KOPT-K1 (cell line): ENCODE measurements around the gene PRKN.

Experiments used
- H3K27ac ChIP-seq: fragments of 200-600 bp; sonication (generic); 2 replicates; pipeline ENCODE4 v1.5.1; 2016; ENCODE audit warnings: antibody characterized with exemption, mild to moderate bottlenecking, low read depth, low read length; ENCODE audit not compliant: poor library complexity, severe bottlenecking
- H3K36me3 ChIP-seq: fragments of 200-600 bp; sonication (generic); 2 replicates; pipeline ENCODE4 v1.5.1; 2017; ENCODE audit warnings: antibody characterized with exemption, mild to moderate bottlenecking, low read length, moderate library complexity; ENCODE audit not compliant: insufficient read depth
- H3K9me3 ChIP-seq: fragments of 200-600 bp; sonication (generic); 2 replicates; pipeline ENCODE4 v1.5.1; 2017; ENCODE audit warnings: antibody characterized with exemption, low read length, mild to moderate bottlenecking; ENCODE audit not compliant: insufficient read depth, poor library complexity, severe bottlenecking

PRKN gene

DNA sequence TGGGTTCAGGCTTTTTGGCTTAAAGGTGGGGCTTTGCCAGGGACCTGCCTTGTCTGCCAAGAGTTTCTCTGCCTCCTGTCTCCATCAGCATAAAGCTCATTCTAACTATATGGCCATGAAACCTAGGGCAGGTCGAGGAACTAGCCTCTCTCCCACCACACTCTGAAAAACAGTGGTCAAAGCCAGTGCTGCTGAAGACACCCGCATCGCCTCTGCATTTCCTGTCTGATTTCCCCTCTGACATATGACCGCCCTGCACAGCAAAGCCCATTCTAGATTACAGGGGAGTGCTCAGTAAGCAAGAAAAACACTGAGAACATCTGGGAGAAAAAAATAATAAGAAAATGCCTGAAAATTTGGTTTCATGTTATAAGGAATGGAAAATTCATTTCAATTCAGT lies 573.6 kb downstream of the PRKN start:
- H3K27ac ChIP-seq = no peak overlapping the region
- H3K36me3 ChIP-seq = no peaks in the 10 kb centered on the region

DNA sequence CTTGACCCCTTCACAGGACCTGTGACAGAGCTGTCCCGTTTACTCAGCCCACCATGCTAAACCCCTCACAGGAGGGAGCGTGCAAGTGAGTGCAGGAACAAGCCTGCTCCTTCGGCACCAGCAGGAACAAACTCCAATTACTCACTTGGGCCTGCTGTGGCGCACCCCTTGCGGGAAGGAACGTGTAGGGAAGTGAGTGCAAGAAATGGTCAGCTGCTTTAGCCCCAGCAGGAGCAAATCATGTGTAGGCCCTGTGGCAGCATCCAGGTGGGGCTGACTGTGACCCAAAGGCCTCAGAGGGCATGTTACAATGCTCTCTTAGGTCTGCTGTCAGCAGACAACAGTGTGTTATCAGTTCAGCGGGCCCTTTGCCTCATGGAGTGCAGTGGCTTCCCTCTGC lies 574.4 kb downstream of the PRKN start:
- H3K27ac ChIP-seq = no peak overlapping the region

More for the DNA sequence above, 573.6 kb downstream of the PRKN start:
- no peaks in the 10 kb centered on the region for H3K9me3 ChIP-seq

DNA sequence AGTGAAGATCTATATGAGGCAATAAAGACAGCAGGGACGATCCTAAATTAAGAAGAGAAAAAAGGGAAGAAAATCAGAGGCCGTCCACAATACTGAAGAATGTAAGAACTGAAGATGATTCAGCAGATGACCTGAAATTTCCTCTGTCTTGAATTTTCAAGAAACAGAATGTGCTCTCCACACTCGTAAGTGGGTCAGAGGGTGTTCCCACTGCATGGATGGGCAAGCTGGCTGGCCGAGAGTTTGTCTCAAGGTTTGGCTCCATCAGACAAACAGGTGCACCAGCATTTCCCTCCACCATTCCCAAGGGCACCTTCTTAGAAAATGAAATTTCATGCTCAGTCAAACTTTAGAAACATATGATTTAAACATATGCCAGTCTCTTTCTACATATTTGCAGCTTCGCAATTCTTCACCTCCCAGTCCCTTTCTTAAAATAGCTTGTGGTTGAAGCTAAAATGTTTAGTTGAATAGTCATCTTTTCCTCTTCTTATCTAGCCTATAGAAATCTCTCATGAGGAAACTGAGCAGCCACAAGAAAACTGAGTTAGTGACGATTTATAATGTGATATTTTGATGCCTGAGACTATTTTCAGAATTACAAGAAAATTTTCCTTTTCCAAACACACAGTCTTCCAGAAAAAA lies 576.4 kb downstream of the PRKN start:
- Histone ChIP-seq H3K27ac (no peak overlapping the region), H3K9me3 (no peaks in the 10 kb centered on the region), H3K36me3 (no peaks in the 10 kb centered on the region)

More for the DNA sequence above, 574.4 kb downstream of the PRKN start:
- Histone ChIP-seq H3K36me3 (no peaks in the 10 kb centered on the region), H3K9me3 (no peaks in the 10 kb centered on the region)

DNA sequence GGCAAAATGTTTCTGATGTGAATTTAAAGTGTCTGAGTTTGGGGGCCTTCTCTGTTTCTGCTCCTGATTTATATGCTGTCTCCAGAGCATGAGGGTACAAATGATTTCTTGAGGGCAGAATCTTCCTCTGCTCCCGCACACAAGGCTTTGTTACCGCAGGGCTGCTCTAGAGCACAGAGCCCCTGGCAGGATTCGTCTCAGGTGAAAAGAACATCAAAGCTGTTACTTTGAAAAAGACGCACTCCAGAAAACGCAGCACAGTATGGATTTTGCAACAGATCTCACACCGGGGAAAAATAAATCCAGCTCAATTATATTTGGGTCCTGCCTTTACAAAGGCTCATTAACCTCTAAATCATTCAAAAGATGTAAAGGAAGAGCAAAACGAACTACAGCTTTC lies 577.3 kb downstream of the PRKN start:
- H3K27ac ChIP-seq = no peak overlapping the region
- no peaks in the 10 kb centered on the region for H3K36me3 ChIP-seq
- no peaks in the 10 kb centered on the region for H3K9me3 ChIP-seq

DNA sequence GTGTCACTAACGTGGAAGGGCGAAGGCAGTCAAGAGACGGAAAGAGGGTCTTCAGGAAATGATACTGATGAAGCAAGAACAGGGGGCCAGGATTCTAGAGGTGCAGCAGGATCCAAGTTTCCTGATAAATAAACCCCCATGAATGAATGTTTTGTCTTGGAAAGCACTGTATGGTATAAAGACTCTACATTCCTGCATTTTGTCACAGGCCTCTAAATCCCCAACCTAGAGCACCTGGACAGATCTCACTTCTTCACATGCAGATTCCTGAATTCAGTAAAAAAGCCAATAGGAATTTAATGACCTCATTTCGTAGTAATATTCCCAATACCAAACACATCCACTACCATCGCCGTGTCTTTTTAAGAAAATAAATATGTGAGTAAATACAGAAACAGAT lies 577.8 kb downstream of the PRKN start:
- Histone ChIP-seq H3K27ac (no peak overlapping the region), H3K36me3 (no peaks in the 10 kb centered on the region), H3K9me3 (no peaks in the 10 kb centered on the region)

DNA sequence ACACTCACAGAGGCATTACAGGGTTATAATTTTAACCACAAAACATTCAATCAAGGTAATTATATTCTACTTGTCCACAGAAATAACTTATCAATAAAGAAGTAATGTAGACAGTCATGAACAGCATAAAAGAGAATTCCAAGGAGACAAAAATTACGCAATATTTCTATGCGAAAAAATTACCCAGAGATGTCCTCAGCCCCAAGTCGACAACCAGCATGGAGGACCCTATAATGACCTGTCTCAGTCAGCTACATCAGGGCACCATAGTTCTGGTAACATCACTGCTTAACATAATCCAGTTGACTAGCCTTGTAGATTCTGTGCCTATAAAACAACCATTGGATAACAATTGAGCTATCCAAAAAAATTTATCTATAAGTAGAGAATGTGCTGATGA lies 579.8 kb downstream of the PRKN start:
- Histone ChIP-seq H3K36me3 (no peaks in the 10 kb centered on the region), H3K9me3 (no peaks in the 10 kb centered on the region), H3K27ac (no peak overlapping the region)

DNA sequence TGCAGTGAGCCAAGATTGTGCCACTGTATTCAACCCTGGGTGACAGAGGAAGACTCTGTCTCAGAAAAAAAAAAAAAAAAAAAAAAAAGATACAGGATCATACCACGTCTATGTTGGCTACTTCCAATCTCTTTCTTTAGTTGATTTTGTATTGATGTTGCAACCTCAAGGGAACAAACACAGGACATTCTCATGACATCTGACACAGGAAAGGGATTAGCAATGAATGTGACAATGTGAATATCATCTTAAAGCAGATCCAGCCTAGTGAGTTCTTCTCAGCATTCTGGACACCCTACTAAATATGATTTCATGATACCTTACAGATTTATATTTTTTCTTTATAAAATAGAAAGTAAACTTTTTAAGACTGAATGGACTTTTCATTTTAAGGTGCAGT lies 580.3 kb downstream of the PRKN start:
- Histone ChIP-seq H3K27ac (no peak overlapping the region), H3K36me3 (no peaks in the 10 kb centered on the region), H3K9me3 (no peaks in the 10 kb centered on the region)

DNA sequence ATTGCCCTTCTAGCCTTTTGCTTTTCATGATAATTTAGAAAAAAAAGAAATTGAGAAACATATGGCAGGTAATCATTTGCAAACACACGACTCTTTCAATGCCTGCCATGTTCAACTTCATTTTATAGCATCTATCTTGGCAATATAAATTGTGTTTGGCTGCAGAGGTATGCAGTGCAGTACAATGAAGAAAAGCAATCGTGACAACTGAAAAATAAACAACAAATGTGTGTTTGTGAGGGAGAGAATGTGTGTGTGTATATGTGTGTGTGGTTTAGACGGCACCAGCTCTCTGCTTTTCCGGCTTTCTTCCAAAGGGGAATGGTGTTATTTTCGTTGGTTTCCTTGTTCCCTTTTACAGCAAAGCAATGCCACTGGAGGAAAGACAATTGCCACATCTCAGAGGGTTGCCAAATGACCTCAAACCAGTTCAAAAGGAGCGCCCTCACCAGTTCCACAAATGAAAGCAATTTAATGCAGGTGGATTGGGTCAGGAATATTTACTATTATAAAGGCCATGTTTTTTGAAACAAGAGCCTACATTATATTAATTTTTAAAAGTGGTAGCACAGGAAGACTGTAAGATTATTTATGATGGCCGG lies 587.2 kb downstream of the PRKN start:
- no peak overlapping the region for H3K27ac ChIP-seq
- no peaks in the 10 kb centered on the region for H3K9me3 ChIP-seq
- no peaks in the 10 kb centered on the region for H3K36me3 ChIP-seq

DNA sequence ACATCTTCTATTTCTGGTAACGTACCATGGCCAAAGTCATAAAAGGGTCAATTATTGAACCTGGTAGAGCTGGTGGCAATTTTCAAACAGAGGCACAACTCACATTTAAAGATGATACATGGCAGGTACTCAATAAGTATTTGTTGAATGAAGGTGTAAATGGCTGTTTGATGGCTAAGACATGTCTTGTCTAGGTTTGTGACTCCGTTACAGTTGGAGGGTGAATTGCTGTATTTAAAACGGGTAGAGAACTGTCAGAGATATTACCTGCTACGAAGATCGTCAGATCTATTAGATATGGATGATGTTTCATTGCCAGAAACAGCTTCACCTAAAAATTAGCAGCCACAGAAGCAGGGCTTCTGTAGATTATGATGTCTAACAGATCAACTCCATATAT lies 601.9 kb downstream of the PRKN start:
- no peaks in the 10 kb centered on the region for H3K36me3 ChIP-seq
- H3K27ac ChIP-seq = no peak overlapping the region
- H3K9me3 ChIP-seq = no peaks in the 10 kb centered on the region

DNA sequence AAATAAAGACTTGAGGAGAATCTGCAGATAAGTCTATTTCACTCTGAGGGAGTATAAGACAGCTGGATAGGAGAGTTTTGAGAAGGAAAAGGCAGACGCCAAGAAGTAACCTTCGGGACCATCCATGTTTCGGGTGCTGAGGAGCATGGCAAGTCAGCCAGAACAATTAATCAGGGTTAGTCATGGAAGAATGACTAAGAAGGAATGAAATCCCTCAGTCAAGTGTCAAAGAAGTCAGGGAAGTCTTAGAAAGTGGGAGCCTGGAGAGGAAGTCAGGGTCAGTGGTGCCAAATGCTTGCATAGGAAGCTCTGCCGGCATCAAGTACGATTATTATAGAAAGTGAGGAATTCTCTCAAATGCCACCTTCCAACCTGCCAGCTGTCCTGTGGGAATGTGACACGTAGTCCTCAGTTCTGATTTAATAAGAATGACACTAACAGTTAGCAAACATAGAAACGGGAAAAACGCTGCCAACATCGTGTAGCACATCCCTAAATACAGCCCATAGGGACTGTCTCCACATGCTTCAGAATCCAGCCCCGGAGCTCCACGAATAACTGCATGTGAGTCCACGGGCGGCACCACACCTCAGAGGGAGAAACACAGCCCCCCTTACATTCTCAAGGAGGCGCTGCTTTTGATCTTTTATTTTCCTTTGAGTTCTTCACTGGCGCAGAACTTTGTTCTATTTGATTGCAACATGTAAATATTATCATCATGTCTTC lies 602.7 kb downstream of the PRKN start:
- Histone ChIP-seq H3K36me3 (no peaks in the 10 kb centered on the region), H3K27ac (no peak overlapping the region), H3K9me3 (no peaks in the 10 kb centered on the region)

DNA sequence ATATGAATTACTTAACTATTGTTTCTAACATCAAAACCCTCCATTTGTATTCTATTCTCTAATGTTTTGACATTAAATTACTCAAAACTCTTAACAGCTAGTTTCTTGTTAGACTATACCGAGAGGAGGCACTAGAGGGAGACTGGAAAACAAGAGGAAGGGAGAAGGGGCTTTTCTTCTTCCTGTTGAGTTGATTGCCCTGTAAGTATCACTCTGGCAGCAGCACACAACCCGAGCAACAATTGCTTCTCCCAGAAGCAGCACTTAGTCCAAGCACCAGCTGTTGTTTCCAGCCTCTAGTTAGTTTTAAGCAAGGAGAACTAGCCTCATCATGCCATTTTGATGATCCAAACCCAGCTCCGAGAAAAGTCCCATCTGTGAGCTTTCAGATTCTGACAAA lies 603.8 kb downstream of the PRKN start:
- Histone ChIP-seq H3K27ac (no peak overlapping the region), H3K9me3 (no peaks in the 10 kb centered on the region), H3K36me3 (no peaks in the 10 kb centered on the region)

DNA sequence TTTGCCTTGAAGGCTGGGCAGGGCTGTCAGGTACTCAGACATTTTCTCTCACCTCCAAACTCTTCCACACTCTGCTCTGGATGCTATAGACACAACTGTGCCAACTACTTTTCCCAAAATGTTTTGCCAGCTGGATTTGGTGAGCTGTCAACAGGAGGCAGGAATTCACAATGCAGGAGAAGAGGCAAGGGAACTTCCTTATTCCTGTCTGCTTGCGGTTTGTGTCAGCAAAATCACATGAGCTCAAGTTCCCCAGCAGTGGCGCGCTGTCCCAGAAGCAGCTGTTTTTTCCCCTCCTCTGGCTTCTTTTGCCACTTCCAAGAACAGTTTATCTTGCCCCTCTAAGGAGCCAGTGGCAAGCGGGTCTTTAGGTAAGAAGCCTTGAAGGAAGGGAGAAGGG lies 608.2 kb downstream of the PRKN start:
- Histone ChIP-seq H3K9me3 (no peaks in the 10 kb centered on the region), H3K36me3 (no peaks in the 10 kb centered on the region), H3K27ac (no peak overlapping the region)

DNA sequence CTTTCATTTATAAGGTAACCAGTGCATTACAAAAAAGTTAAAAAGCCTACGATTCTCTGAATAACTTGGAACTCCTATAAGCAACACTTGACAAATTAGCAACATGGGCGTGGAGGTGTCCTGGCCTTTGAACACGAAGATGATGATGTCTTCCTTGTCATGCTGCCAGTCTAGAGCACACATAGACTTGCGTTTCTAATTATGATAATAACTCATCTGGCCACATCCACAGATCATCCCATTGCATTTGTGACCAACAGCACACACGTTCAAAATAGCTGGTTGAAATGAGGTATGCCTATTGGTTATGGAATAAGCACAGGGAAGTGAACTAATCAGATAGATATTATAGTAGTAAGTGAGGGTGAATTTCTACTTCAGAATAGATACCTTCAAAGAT lies 608.9 kb downstream of the PRKN start:
- Histone ChIP-seq H3K9me3 (no peaks in the 10 kb centered on the region), H3K36me3 (no peaks in the 10 kb centered on the region), H3K27ac (no peak overlapping the region)

DNA sequence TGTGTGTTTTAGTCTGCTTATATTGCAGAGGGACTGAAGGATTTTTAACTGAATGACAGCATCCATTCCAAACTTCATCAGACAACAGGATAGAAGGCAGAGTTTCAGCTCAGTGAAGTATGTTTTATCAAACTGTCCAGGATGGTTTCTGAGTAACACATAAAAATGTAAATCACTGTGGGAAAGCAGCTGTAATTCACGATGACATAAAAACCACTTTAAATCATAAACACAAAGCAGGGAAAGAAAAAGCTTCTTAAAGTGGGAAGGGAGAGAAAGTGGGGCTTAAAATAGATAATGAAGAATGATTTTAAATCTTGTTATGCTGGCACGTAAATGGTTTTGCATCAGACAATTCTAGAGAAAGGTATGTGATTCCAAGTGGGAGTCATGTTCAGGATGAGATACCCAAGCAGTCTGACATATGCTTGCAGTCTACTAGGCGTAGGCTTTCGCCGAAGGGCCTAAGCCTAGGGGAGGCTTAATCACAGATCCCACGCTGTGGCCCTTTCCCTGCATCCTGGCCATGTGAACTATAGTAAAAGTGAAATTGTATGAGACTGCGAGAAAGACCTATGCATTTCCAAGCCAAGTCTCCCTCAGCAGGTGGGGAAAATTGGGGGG lies 610.6 kb downstream of the PRKN start:
- no peak overlapping the region for H3K27ac ChIP-seq
- no peaks in the 10 kb centered on the region for H3K36me3 ChIP-seq
- no peaks in the 10 kb centered on the region for H3K9me3 ChIP-seq

DNA sequence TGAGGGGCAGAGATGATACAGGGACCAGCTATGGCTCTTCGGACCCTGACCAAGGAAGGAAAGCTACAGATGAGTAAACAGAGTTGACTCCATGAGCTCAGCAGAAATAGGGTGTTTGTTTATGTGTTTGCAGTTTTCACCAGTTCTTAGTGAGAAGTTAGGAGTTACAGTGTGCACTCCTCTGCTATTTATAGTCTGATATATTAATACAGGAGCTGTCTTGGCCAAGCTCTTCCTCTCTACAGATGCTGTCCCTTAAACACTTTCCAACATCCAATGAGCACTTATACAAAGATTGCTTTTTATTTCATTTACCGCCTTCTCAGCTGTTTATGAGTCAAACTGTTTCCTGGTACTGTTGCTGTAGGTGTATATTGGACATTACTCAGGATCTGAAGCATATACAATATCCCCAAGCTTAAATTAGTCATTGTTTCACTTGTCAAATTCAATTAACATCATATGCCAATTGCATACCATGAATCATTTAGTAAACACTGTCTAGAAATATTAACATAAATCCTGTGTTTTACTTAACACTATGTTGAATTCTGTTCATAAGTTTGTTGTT lies 618.0 kb downstream of the PRKN start:
- Histone ChIP-seq H3K9me3 (no peaks in the 10 kb centered on the region), H3K36me3 (no peaks in the 10 kb centered on the region), H3K27ac (no peak overlapping the region)
